K562 (cell line): ENCODE data around the gene TREH. TPM values are rescaled to one million over a fixed set of nuclear protein-coding genes. Genes with fewer than 3 reads are reported as not detected.

Experiments used
- BHLHE40 ChIP-seq: IDR thresholded peaks from 2 replicates; pipeline ENCODE4 v1.6.1; 2011; ENCODE audit warnings: low read length, improper control_type of control experiment
- C11orf30 ChIP-seq: fragments of 450-650 bp; IDR thresholded peaks from 2 replicates; pipeline ENCODE4 v1.6.1; 2016; ENCODE audit warnings: low read depth, mild to moderate bottlenecking
- CREBBP ChIP-seq: IDR thresholded peaks from one replicate; pipeline ENCODE4 v1.6.1; 2012; ENCODE audit warnings: low read depth, mild to moderate bottlenecking, control low read depth, inconsistent platforms, low read length
- CXXC5 ChIP-seq: fragments of 250-450 bp; sonication (Bioruptor Pico); IDR thresholded peaks from 2 replicates; pipeline ENCODE4 v1.8.0; 2022; ENCODE audit warnings: inconsistent platforms, mild to moderate bottlenecking, moderate library complexity
- ERF ChIP-seq: fragments of 450-650 bp; formaldehyde crosslinking; IDR thresholded peaks from 2 replicates; pipeline ENCODE4 v1.4.0; 2020; ENCODE audit warnings: mild to moderate bottlenecking, mixed read lengths
- IFI16 ChIP-seq: fragments of 250-450 bp; sonication (Bioruptor Pico); IDR thresholded peaks from 2 replicates; pipeline ENCODE4 v2.1.2; 2022; ENCODE audit warnings: mild to moderate bottlenecking, inconsistent platforms
- MAZ ChIP-seq, 2 experiments: fragments of 450-650 bp in 1 of 2; sonication (generic) in 1 of 2; formaldehyde crosslinking; IDR thresholded peaks in 1 of 2; conservative IDR thresholded peaks in 1 of 2; 2 replicates each; pipeline versions ENCODE4 v1.4.0 to v1.5.0; 2020; ENCODE audit warnings: mild to moderate bottlenecking in 1 of 2, missing genetic modification reagents in 1 of 2
- MEF2A ChIP-seq: IDR thresholded peaks from 2 replicates; pipeline ENCODE4 v1.6.1; 2011; ENCODE audit warnings: low read depth, mild to moderate bottlenecking, low read length, moderate library complexity; ENCODE audit not compliant: control insufficient read depth
- NELFE ChIP-seq: IDR thresholded peaks from 2 replicates; pipeline ENCODE4 v1.6.1; 2011; ENCODE audit warnings: mild to moderate bottlenecking; ENCODE audit not compliant: insufficient read depth, insufficient read length
- POLR2H ChIP-seq: IDR thresholded peaks from 2 replicates; pipeline ENCODE4 v1.6.1; 2016; ENCODE audit warnings: missing genetic modification characterization, low read depth, mild to moderate bottlenecking, control low read depth, missing compliant biosample characterization, moderate library complexity
- RAD21 ChIP-seq, 2 experiments: fragments of 250-450 bp in 1 of 2; fragments of 450-650 bp in 1 of 2; sonication (Bioruptor Pico) in 1 of 2; formaldehyde crosslinking in 1 of 2; IDR thresholded peaks in 1 of 2; conservative IDR thresholded peaks in 1 of 2; 2 replicates each; pipeline versions ENCODE4 v1.4.0 to v1.8.0; 2020 to 2022; ENCODE audit warnings: mild to moderate bottlenecking in 2 of 2, moderate library complexity in 1 of 2
- RBM22 ChIP-seq: fragments of 200-400 bp; formaldehyde crosslinking; IDR thresholded peaks from 2 replicates; pipeline ENCODE4 v1.6.1; 2018; ENCODE audit warnings: low read length, low read depth; ENCODE audit not compliant: poor library complexity, severe bottlenecking
- RNF2 ChIP-seq: sonication (generic); IDR thresholded peaks from 2 replicates; pipeline ENCODE4 v1.6.1; 2016
- SMARCA5 ChIP-seq: fragments of 450-650 bp; IDR thresholded peaks from 2 replicates; pipeline ENCODE4 v1.6.1; 2016
- SREBF2 ChIP-seq: sonication (generic); formaldehyde crosslinking; IDR thresholded peaks from 2 replicates; pipeline ENCODE4 v1.4.0; 2020; ENCODE audit warnings: mild to moderate bottlenecking, missing genetic modification reagents
- TAF7 ChIP-seq: fragments of 450-650 bp; IDR thresholded peaks from 2 replicates; pipeline ENCODE4 v1.6.1; 2016; ENCODE audit warnings: missing genetic modification characterization, missing compliant biosample characterization
- VEZF1 ChIP-seq: fragments of 200-800 bp; sonication (Bioruptor generic); IDR thresholded peaks from 2 replicates; pipeline ENCODE4 v1.6.1; 2017; ENCODE audit warnings: missing genetic modification characterization, missing compliant biosample characterization
- ZBTB2 ChIP-seq: fragments of 450-650 bp; IDR thresholded peaks from 2 replicates; pipeline ENCODE4 v1.6.1; 2016; ENCODE audit warnings: antibody characterized with exemption
- ZBTB49 ChIP-seq: sonication (generic); formaldehyde crosslinking; IDR thresholded peaks from 2 replicates; pipeline ENCODE4 v1.8.0; 2022; ENCODE audit warnings: missing genetic modification reagents, mild to moderate bottlenecking, borderline replicate concordance
- ZNF134 ChIP-seq: fragments of 250-450 bp; sonication (Bioruptor Pico); conservative IDR thresholded peaks from 2 replicates; pipeline ENCODE4 v1.4.0; 2020
- ZNF280B ChIP-seq: fragments of 250-450 bp; sonication (Bioruptor Pico); IDR thresholded peaks from 2 replicates; pipeline ENCODE4 v1.5.1; 2021; ENCODE audit warnings: mild to moderate bottlenecking
- ZNF324 ChIP-seq: fragments of 250-450 bp; sonication (Bioruptor Pico); IDR thresholded peaks from 2 replicates; pipeline ENCODE4 v1.4.0; 2020; ENCODE audit warnings: mild to moderate bottlenecking
- polyA plus RNA-seq, 8 experiments: library from polyadenylated mRNA; depleted of rRNA in 4 of 8; stranded (reverse) in 5 of 8; unstranded in 3 of 8; fragments of >200 nt; fragmentation: Nextera tagmentation in 2 of 8; fragmentation: Illumina TruSeq in 1 of 8; extraction: Ambion mirVana in 2 of 8; extraction: Trizol in 1 of 8; gene quantifications; 2 replicates each; pipeline versions ENCODE4 v1.2.1 to v1.2.3, GENCODE V29; 2011 to 2014; ENCODE audit warnings: inconsistent platforms in 1 of 8, missing spikeins in 1 of 8
- total RNA-seq, 7 experiments: library from RNA; depleted of rRNA in 6 of 7; stranded (reverse); fragments of >200 nt in 6 of 7; fragmentation: Illumina TruSeq in 2 of 7; extraction: Trizol in 2 of 7; gene quantifications; 2 replicates each; pipeline versions ENCODE4 v1.2.1 to v1.2.3, GENCODE V29; 2011 to 2021; ENCODE audit warnings: low replicate concordance in 1 of 7

The TREH gene
- total and polyA plus RNA-seq, 9 of the 15 experiments (the other 6 are each of a cell fraction or from before 2014, with no cell fraction given), result 0.09 to 0.20 (median 0.11) TPM; not detected in 6

GRCh38 chr11:118715837-118716260 is 36.4 kb upstream of the TREH start (continued):
- TF ChIP-seq ZBTB2 (peak; percentile 52; the same call in 1 of the 2 replicates), RAD21 (CRISPR knock-in tag; conservative IDR thresholded peaks at IDR 0.05 in 1 of 2, IDR thresholded peaks at IDR 0.05 in 1 of 2) (no peak), VEZF1 (CRISPR knock-in tag) (no peak), BHLHE40 (peak; percentile 71; the same call in 1 of the 2 replicates), MAZ (CRISPR knock-in tag; conservative IDR thresholded peaks at IDR 0.05 in 1 of 2, IDR thresholded peaks at IDR 0.05 in 1 of 2) (no peak), ZNF280B (CRISPR knock-in tag) (no peak), IFI16 (CRISPR knock-in tag) (no peak), SREBF2 (CRISPR knock-in tag) (no peak), RNF2 (no peak), TAF7 (tag) (no peak), C11orf30 (peak; percentile 79), POLR2H (no peak), ERF (CRISPR knock-in tag) (no peak), NELFE (no peak), RBM22 (no peak), SMARCA5 (no peak), MEF2A (no peak), ZNF324 (CRISPR knock-in tag) (no peak), CXXC5 (0 out of 2 replicates have a peak, but pooled peaks have one; percentile 35), ZNF134 (CRISPR knock-in tag) (no peak), ZBTB49 (CRISPR knock-in tag) (no peak), CREBBP (no peak)
